GM10248 (cell line): ENCODE measurements around the gene SIGLEC9.

Experiments
- CTCF ChIA-PET: fragments of 300-600 bp; sonication (Branson Sonifier 250); formaldehyde crosslinking; extraction: SDS; loops from one replicate; lab custom pipeline; 2021; ENCODE audit warnings: antibody characterized with exemption; lab: Yijun Ruan, JAX
- POLR2A ChIA-PET: fragments of 350-650 bp; sonication (Branson Sonifier 250); formaldehyde crosslinking; extraction: SDS; loops from one replicate; lab custom pipeline; 2020; ENCODE audit warnings: antibody characterized with exemption; lab: Yijun Ruan, JAX
- DNase-seq: peaks from one replicate; pipeline ENCODE4 v3.0.0; 2012; ENCODE audit errors: extremely low spot score
- CTCF ChIP-seq: IDR thresholded peaks from 2 replicates; pipeline ENCODE4 v1.5.1; 2012; ENCODE audit warnings: mild to moderate bottlenecking, low read depth; ENCODE audit errors: extremely low read depth, missing control alignments, control extremely low read depth

The SIGLEC9 gene

GRCh38 chr19:51108805-51109146, 15.9 kb upstream of the SIGLEC9 start:
- DNase-seq: no peak
- CTCF ChIA-PET: interaction anchor here (0.7 kb wide), 1 partner anchor 10 kb away, joined by 3 read pairs; no protein-coding TSS in a partner anchor
- POLR2A ChIA-PET: interaction anchor here (0.6 kb wide), 1 partner anchor 379 kb away, joined by 5 read pairs; no protein-coding TSS in a partner anchor

GRCh38 chr19:51110666-51110971, 14.1 kb upstream of the SIGLEC9 start:
- CTCF ChIA-PET: no interaction called here

More at GRCh38 chr19:51108805-51109146, 15.9 kb upstream of the SIGLEC9 start:
- no peak for TF ChIP-seq CTCF

GRCh38 chr19:51111606-51112005, 13.1 kb upstream of the SIGLEC9 start:
- ChIA-PET CTCF (no interaction called here), POLR2A (no interaction called here)
- no peak for DNase-seq
- no peak for TF ChIP-seq CTCF

More at GRCh38 chr19:51110666-51110971, 14.1 kb upstream of the SIGLEC9 start:
- POLR2A ChIA-PET: no interaction called here
- TF ChIP-seq CTCF: no peak
- DNase-seq: no peak

GRCh38 chr19:51114087-51114729, 10.5 kb upstream of the SIGLEC9 start:
- no peak for DNase-seq
- CTCF ChIA-PET: interaction anchor here (0.9 kb wide), 1 partner anchor 248 kb away, joined by 3 read pairs; no protein-coding TSS in a partner anchor
- no peak for TF ChIP-seq CTCF
- POLR2A ChIA-PET: no interaction called here

- TF ChIP-seq CTCF: no peak
- ChIA-PET POLR2A (no interaction called here), CTCF (no interaction called here)
- no peak for DNase-seq
These were observed 7.9 kb upstream of the SIGLEC9 start for GRCh38 chr19:51116736-51117286.

GRCh38 chr19:51119101-51119500, 5.6 kb upstream of the SIGLEC9 start:
- ChIA-PET CTCF (interaction anchor here (0.7 kb wide), 1 partner anchor 11 kb away, joined by 3 read pairs; the partner anchor contains the start of gene CTU1), POLR2A (no interaction called here)
- no peak for DNase-seq
- TF ChIP-seq CTCF: no peak
